HepG2 (cell line): ENCODE results near the gene DLEC1. TPM values are rescaled to one million over a fixed set of nuclear protein-coding genes. Genes with fewer than 3 reads are reported as not detected.

ENCODE experiments used
- ATF1 ChIP-seq: IDR thresholded peaks from 2 replicates; pipeline ENCODE4 v1.6.1; 2016; ENCODE audit warnings: mild to moderate bottlenecking, control low read depth
- CBX5 ChIP-seq: sonication (generic); formaldehyde crosslinking; IDR thresholded peaks from 2 replicates; pipeline ENCODE4 v1.4.0; 2020; ENCODE audit warnings: missing genetic modification reagents, borderline replicate concordance
- CREM ChIP-seq, 2 experiments: sonication (generic) in 1 of 2; formaldehyde crosslinking in 1 of 2; IDR thresholded peaks; 2 replicates each; pipeline versions ENCODE4 v1.4.0 to v1.6.1; 2016 to 2020; ENCODE audit warnings: antibody characterized with exemption in 1 of 2, mild to moderate bottlenecking in 1 of 2, missing genetic modification reagents in 1 of 2
- DMAP1 ChIP-seq: IDR thresholded peaks from 2 replicates; pipeline ENCODE4 v1.6.1; 2016
- DMTF1 ChIP-seq: sonication (generic); formaldehyde crosslinking; IDR thresholded peaks from 2 replicates; pipeline ENCODE4 v1.4.0; 2020; ENCODE audit warnings: mild to moderate bottlenecking, missing genetic modification reagents
- EP300 ChIP-seq, 3 experiments: sonication (generic) in 1 of 3; formaldehyde crosslinking in 1 of 3; IDR thresholded peaks; 2 replicates each; pipeline versions ENCODE4 v1.5.1 to v1.6.1; 2011 to 2020; ENCODE audit warnings: low read depth in 2 of 3, low read length in 2 of 3, borderline replicate concordance in 1 of 3, improper control_type of control experiment in 1 of 3, mild to moderate bottlenecking in 1 of 3, missing genetic modification reagents in 1 of 3, moderate library complexity in 1 of 3
- ESRRA ChIP-seq: sonication (generic); formaldehyde crosslinking; IDR thresholded peaks from 2 replicates; pipeline ENCODE4 v1.5.1; 2020; ENCODE audit warnings: mild to moderate bottlenecking, low read depth, missing genetic modification reagents
- ETV5 ChIP-seq: IDR thresholded peaks from 2 replicates; pipeline ENCODE4 v1.6.1; 2018; ENCODE audit warnings: missing biosample characterization, missing genetic modification reagents, inconsistent platforms, borderline replicate concordance
- HDAC2 ChIP-seq: sonication (generic); formaldehyde crosslinking; IDR thresholded peaks from 2 replicates; pipeline ENCODE4 v1.4.0; 2020; ENCODE audit warnings: missing genetic modification reagents
- HMG20A ChIP-seq: IDR thresholded peaks from 2 replicates; pipeline ENCODE4 v1.6.1; 2016; ENCODE audit warnings: borderline replicate concordance
- KAT8 ChIP-seq: IDR thresholded peaks from 2 replicates; pipeline ENCODE4 v1.6.1; 2016; ENCODE audit warnings: missing genetic modification reagents, missing compliant biosample characterization
- KLF15 ChIP-seq: sonication (generic); formaldehyde crosslinking; IDR thresholded peaks from 2 replicates; pipeline ENCODE4 v1.8.1; 2023; ENCODE audit warnings: borderline replicate concordance, mild to moderate bottlenecking, inconsistent platforms, missing genetic modification reagents, mixed read lengths
- MEF2D ChIP-seq: sonication (generic); formaldehyde crosslinking; IDR thresholded peaks from 2 replicates; pipeline ENCODE4 v1.5.1; 2020; ENCODE audit warnings: mild to moderate bottlenecking, missing genetic modification reagents
- NCOR1 ChIP-seq: fragments of 200-600 bp; sonication (generic); IDR thresholded peaks from 2 replicates; pipeline ENCODE4 v1.7.0; 2017; ENCODE audit warnings: antibody characterized with exemption, low read length, borderline replicate concordance
- NR2F1 ChIP-seq, 2 experiments: fragments of 450-650 bp in 1 of 2; formaldehyde crosslinking in 1 of 2; IDR thresholded peaks; 2 replicates each; pipeline versions ENCODE4 v1.5.0 to v1.6.1; 2016 to 2020; ENCODE audit warnings: mild to moderate bottlenecking in 1 of 2, missing compliant biosample characterization in 1 of 2, missing genetic modification reagents in 1 of 2, moderate library complexity in 1 of 2
- PBX2 ChIP-seq: IDR thresholded peaks from 2 replicates; pipeline ENCODE4 v1.6.1; 2016; ENCODE audit warnings: control low read depth
- SALL1 ChIP-seq: sonication (generic); formaldehyde crosslinking; IDR thresholded peaks from 2 replicates; pipeline ENCODE4 v1.8.0; 2022; ENCODE audit warnings: mild to moderate bottlenecking, missing genetic modification reagents
- SOX13 ChIP-seq, 3 experiments: fragments of 450-650 bp in 1 of 3; sonication (generic) in 1 of 3; formaldehyde crosslinking in 1 of 3; IDR thresholded peaks in 2 of 3; conservative IDR thresholded peaks in 1 of 3; 2 replicates each; pipeline versions ENCODE4 v1.5.0 to v1.6.1; 2016 to 2020; ENCODE audit warnings: antibody characterized with exemption in 1 of 3, mild to moderate bottlenecking in 1 of 3, missing compliant biosample characterization in 1 of 3, missing genetic modification reagents in 1 of 3, moderate library complexity in 1 of 3
- TSC22D2 ChIP-seq: sonication (generic); formaldehyde crosslinking; IDR thresholded peaks from 2 replicates; pipeline ENCODE4 v1.5.1; 2020; ENCODE audit warnings: missing genetic modification reagents, mild to moderate bottlenecking, borderline replicate concordance
- ZC3H13 ChIP-seq: sonication (generic); formaldehyde crosslinking; IDR thresholded peaks from 2 replicates; pipeline ENCODE4 v1.8.1; 2023; ENCODE audit warnings: mild to moderate bottlenecking, missing genetic modification reagents, moderate library complexity
- ZFYVE20 ChIP-seq: sonication (generic); formaldehyde crosslinking; IDR thresholded peaks from 2 replicates; pipeline ENCODE4 v1.8.0; 2023; ENCODE audit warnings: low read depth, mild to moderate bottlenecking, moderate library complexity, missing genetic modification reagents, borderline replicate concordance
- ZNF232 ChIP-seq: sonication (generic); formaldehyde crosslinking; IDR thresholded peaks from 2 replicates; pipeline ENCODE4 v1.4.0; 2020; ENCODE audit warnings: missing genetic modification reagents, borderline replicate concordance
- ZNF263 ChIP-seq: sonication (generic); formaldehyde crosslinking; IDR thresholded peaks from 2 replicates; pipeline ENCODE4 v1.4.0; 2020; ENCODE audit warnings: missing genetic modification reagents
- ZNF501 ChIP-seq: sonication (generic); formaldehyde crosslinking; IDR thresholded peaks from 2 replicates; pipeline ENCODE4 v1.5.1; 2020; ENCODE audit warnings: mild to moderate bottlenecking, moderate library complexity, missing genetic modification reagents
- ZNF691 ChIP-seq: sonication (generic); formaldehyde crosslinking; IDR thresholded peaks from 2 replicates; pipeline ENCODE4 v1.4.0; 2020; ENCODE audit warnings: missing genetic modification reagents, low read depth, mild to moderate bottlenecking, borderline replicate concordance
- ZSCAN25 ChIP-seq: sonication (generic); formaldehyde crosslinking; IDR thresholded peaks from 2 replicates; pipeline ENCODE4 v1.8.0; 2022; ENCODE audit warnings: mild to moderate bottlenecking, missing genetic modification reagents
- polyA plus RNA-seq, 8 experiments: library from polyadenylated mRNA; depleted of rRNA in 3 of 8; stranded (reverse) in 7 of 8; unstranded in 1 of 8; fragments of >200 nt; fragmentation: Illumina TruSeq in 4 of 8; extraction: Trizol in 4 of 8; gene quantifications; 2 replicates each; pipeline versions ENCODE4 v1.2.1 to v1.2.3, GENCODE V29; 2011 to 2016; ENCODE audit warnings: low read depth in 4 of 8, missing spikeins in 1 of 8, mixed read lengths in 1 of 8; ENCODE audit not compliant: insufficient read depth in 1 of 8
- total RNA-seq, 5 experiments: library from RNA; depleted of rRNA; stranded (reverse); fragments of >200 nt; fragmentation: Illumina TruSeq; extraction: Trizol; gene quantifications; 2 replicates each; pipeline ENCODE4 v1.2.3, GENCODE V29; 2016; ENCODE audit warnings: low read depth in 1 of 5

Gene DLEC1
- total and polyA plus RNA-seq, 2 of the 13 experiments (the other 11 are each of a cell fraction or from before 2014, with no cell fraction given) = 0.09 TPM; not detected in 1

- no peak for TF ChIP-seq KLF15 (CRISPR knock-in tag)
- peak; percentile 67; the same call in 1 of the 2 replicates for TF ChIP-seq ETV5 (CRISPR knock-in tag)
- no peak for TF ChIP-seq SOX13 (IDR thresholded peaks at IDR 0.05)
- peak in 1 of 2 experiments; percentile 29; a peak in 1 of 4 replicates for TF ChIP-seq SOX13 (CRISPR knock-in tag; conservative IDR thresholded peaks at IDR 0.05 in 1 of 2, IDR thresholded peaks at IDR 0.05 in 1 of 2)
- TF ChIP-seq DMAP1 (CRISPR knock-in tag) = no peak
- no peak for TF ChIP-seq ZNF501 (CRISPR knock-in tag)
- TF ChIP-seq KAT8 (CRISPR knock-in tag) = peak; percentile 49; the same call in 1 of the 2 replicates
- 0 out of 2 replicates have a peak, but pooled peaks have one; percentile 61 for TF ChIP-seq ZC3H13 (CRISPR knock-in tag)
- TF ChIP-seq CBX5 = no peak
- peak; percentile 39; the same call in 1 of the 2 replicates for TF ChIP-seq PBX2 (CRISPR knock-in tag)
- peak; percentile 84 for TF ChIP-seq HDAC2 (CRISPR knock-in tag)
- TF ChIP-seq EP300 (IDR thresholded peaks at IDR 0.05; ENCODE audit: low read depth in 2 of 2, low read length in 2 of 2) = peak in 1 of 2 experiments; percentile 77; a peak in 2 of 4 replicates
- TF ChIP-seq EP300 (CRISPR knock-in tag; IDR thresholded peaks at IDR 0.05; ENCODE audit: borderline replicate concordance) = no peak
- TF ChIP-seq SALL1 (CRISPR knock-in tag) = peak; percentile 89
- TF ChIP-seq ZNF263 = no peak
- TF ChIP-seq DMTF1 (CRISPR knock-in tag) = no peak
- peak; percentile 69; the same call in 1 of the 2 replicates for TF ChIP-seq MEF2D (CRISPR knock-in tag)
- TF ChIP-seq ZSCAN25 (CRISPR knock-in tag) = peak; percentile 59; the same call in 1 of the 2 replicates
- TF ChIP-seq ZNF232 (CRISPR knock-in tag) = peak; percentile 69; the same call in 1 of the 2 replicates
- TF ChIP-seq ZFYVE20 (CRISPR knock-in tag) = no peak
- TF ChIP-seq TSC22D2 (CRISPR knock-in tag) = no peak
- peak in 1 of 2 experiments; percentile 35; a peak in 1 of 4 replicates for TF ChIP-seq NR2F1 (CRISPR knock-in tag; IDR thresholded peaks at IDR 0.05)
- TF ChIP-seq ZNF691 (CRISPR knock-in tag) = peak; percentile 77; the same call in 1 of the 2 replicates
- TF ChIP-seq ATF1 (CRISPR knock-in tag) = peak; percentile 60; the same call in 1 of the 2 replicates
- TF ChIP-seq HMG20A = peak; percentile 54; the same call in 1 of the 2 replicates
- TF ChIP-seq ESRRA (CRISPR knock-in tag) = peak; percentile 94
- TF ChIP-seq NCOR1 = peak; percentile 87; the same call in 1 of the 2 replicates
- TF ChIP-seq CREM (IDR thresholded peaks at IDR 0.05) = peak; percentile 60; the same call in 1 of the 2 replicates
- TF ChIP-seq CREM (CRISPR knock-in tag; IDR thresholded peaks at IDR 0.05) = no peak
Observed at GRCh38 chr3:38130631-38131065, 91.6 kb downstream of the DLEC1 start (continued).
